GM12891 (cell line): ENCODE data around the gene FSTL1.

Experiments used
- POLR2A ChIP-seq: IDR thresholded peaks from 2 replicates; pipeline ENCODE4 v1.6.1; 2011; ENCODE audit warnings: low read depth, low read length, control low read depth
- POLR2AphosphoS5 ChIP-seq: IDR thresholded peaks from 2 replicates; pipeline ENCODE4 v1.6.1; 2011; ENCODE audit warnings: low read depth, low read length, control low read depth
- SPI1 ChIP-seq: IDR thresholded peaks from 2 replicates; pipeline ENCODE4 v1.6.1; 2011; ENCODE audit warnings: low read depth, low read length, control low read depth
- TAF1 ChIP-seq: IDR thresholded peaks from 2 replicates; pipeline ENCODE4 v1.6.1; 2011; ENCODE audit warnings: low read depth, low read length, control low read depth

DNA sequence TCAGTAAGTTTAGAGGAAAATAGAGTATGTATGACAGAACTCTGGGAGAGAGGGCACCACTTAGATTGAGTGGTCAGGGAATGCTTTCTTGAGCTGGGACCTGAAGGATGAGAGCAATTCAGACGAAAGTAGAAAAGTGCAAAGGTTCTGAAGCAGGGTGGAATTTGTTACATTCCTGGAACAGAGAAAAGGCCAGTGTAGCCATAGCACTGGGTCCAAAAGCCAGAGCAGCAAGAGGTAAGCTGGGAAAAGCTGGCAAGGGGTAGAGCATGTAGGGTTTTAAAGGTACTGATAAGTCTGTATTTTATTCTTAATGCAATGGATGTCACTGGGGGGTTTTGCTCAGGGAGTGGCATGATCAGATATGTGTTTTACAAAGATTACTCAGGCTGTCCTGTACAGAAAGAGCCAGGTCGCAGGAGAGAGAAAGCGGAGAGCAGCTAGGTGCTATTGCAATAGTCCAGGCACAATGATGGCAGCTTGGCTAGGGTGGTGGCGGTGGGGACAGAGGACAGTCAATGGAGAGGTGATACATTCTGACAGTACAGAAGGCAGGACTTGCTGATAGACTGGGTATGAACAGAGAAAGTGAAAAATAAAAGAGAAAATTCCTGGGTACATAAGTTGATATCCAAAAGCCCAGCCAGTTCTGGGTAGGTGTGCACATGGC, 17.0 kb downstream of the FSTL1 start:
- TF ChIP-seq POLR2A, result no peak
- no peak for TF ChIP-seq TAF1
- TF ChIP-seq POLR2AphosphoS5, result no peak
- TF ChIP-seq SPI1, result no peak
